HepG2 (cell line): ENCODE data around the gene SLC28A1. TPM values are rescaled to one million over a fixed set of nuclear protein-coding genes. Genes with fewer than 3 reads are reported as not detected.

Source experiments
- ATAC-seq: fragments of 200-7000 bp; cut with Tn5 transposase; 3 replicates; pipeline ENCODE4 v1.9.1; 2020; ENCODE audit warnings: mild to moderate bottlenecking, moderate library complexity
- BruUV-seq: library from RNA; stranded (reverse); fragments of 400-500 nt; replicated peaks from 2 replicates; lab custom pipeline; 2021; lab: Mats Ljungman, UMichigan
- CTCF ChIA-PET: fragments of 300-600 bp; formaldehyde crosslinking; extraction: SDS; loops from one replicate; lab custom pipeline; 2021; ENCODE audit warnings: low total read pairs, inconsistent platforms, low intra/inter-chr PET ratio; lab: Yijun Ruan, JAX
- POLR2A ChIA-PET: fragments of 350-600 bp; sonication (Branson Sonifier 250); formaldehyde crosslinking; loops from one replicate; lab custom pipeline; 2020; ENCODE audit warnings: antibody characterized with exemption, inconsistent platforms; lab: Yijun Ruan, JAX
- DNase-seq: peaks from one replicate; pipeline ENCODE4 v3.0.0-alpha.2; 2015; ENCODE audit warnings: low spot score
- FAIRE-seq: peaks from 3 replicates; lab custom pipeline; 2011; peaks lifted over from hg19 to GRCh38; lab: Jason Lieb, UNC
- H2AFZ ChIP-seq: one replicate; pipeline ENCODE4 v1.6.1; 2011; ENCODE audit warnings: low read length, inconsistent platforms
- H3K27ac ChIP-seq: fragments of 300-600 bp; 3 replicates; pipeline ENCODE4 v1.8.0; 2011; ENCODE audit warnings: mixed run types, mild to moderate bottlenecking, mixed read lengths, low read length, inconsistent platforms; ENCODE audit not compliant: insufficient read depth; ENCODE audit errors: extremely low read length
- H3K27me3 ChIP-seq, 2 experiments: fragments of 200-600 bp in 1 of 2; 2 replicates in 1 of 2; 3 replicates in 1 of 2; pipeline versions ENCODE4 v1.6.0 to v1.8.0; 2011; ENCODE audit warnings: low read length in 2 of 2, mild to moderate bottlenecking in 2 of 2, moderate library complexity in 2 of 2, inconsistent platforms in 1 of 2; ENCODE audit not compliant: insufficient read depth in 2 of 2, control insufficient read depth in 1 of 2
- H3K36me3 ChIP-seq, 2 experiments: fragments of 200-600 bp in 1 of 2; replicated peaks in 1 of 2; 2 replicates in 1 of 2; 3 replicates in 1 of 2; pipeline versions ENCODE4 v1.5.1 to v1.8.0; 2011; ENCODE audit warnings: low read length in 2 of 2, inconsistent platforms in 1 of 2; ENCODE audit not compliant: insufficient read depth in 2 of 2, control insufficient read depth in 1 of 2
- H3K4me1 ChIP-seq: 2 replicates; pipeline ENCODE4 v1.5.1; 2012; ENCODE audit warnings: low read length, inconsistent platforms; ENCODE audit not compliant: insufficient read depth
- H3K4me2 ChIP-seq: 2 replicates; pipeline ENCODE4 v1.6.0; 2011; ENCODE audit warnings: low read depth, low read length, inconsistent platforms
- H3K4me3 ChIP-seq, 3 experiments: fragments of 200-600 bp in 1 of 3; sonication (generic), shearing (Covaris generic) in 1 of 3; replicated peaks in 1 of 3; 2 replicates each; pipeline ENCODE4 v1.5.1; 2011 to 2016; ENCODE audit warnings: low read length in 3 of 3, inconsistent platforms in 2 of 3, low read depth in 2 of 3, mild to moderate bottlenecking in 2 of 3, control low read depth in 1 of 3, mixed read lengths in 1 of 3; ENCODE audit not compliant: insufficient read depth in 1 of 3
- H3K79me2 ChIP-seq: one replicate; pipeline ENCODE4 v1.6.1; 2011; ENCODE audit warnings: low read length, inconsistent platforms; ENCODE audit not compliant: insufficient read depth
- H3K9ac ChIP-seq: 2 replicates; pipeline ENCODE4 v1.6.0; 2011; ENCODE audit warnings: mild to moderate bottlenecking, low read depth, low read length, inconsistent platforms; ENCODE audit not compliant: insufficient read depth
- H3K9me3 ChIP-seq: 2 replicates; pipeline ENCODE4 v1.5.1; 2012; ENCODE audit warnings: mild to moderate bottlenecking, low read length
- H4K20me1 ChIP-seq: 2 replicates; pipeline ENCODE4 v1.6.0; 2011; ENCODE audit warnings: inconsistent platforms, mild to moderate bottlenecking, low read length, moderate library complexity; ENCODE audit not compliant: insufficient read depth
- ESRRA ChIP-seq: sonication (generic); formaldehyde crosslinking; IDR thresholded peaks from 2 replicates; pipeline ENCODE4 v1.5.1; 2020; ENCODE audit warnings: mild to moderate bottlenecking, low read depth, missing genetic modification reagents
- ETV5 ChIP-seq: IDR thresholded peaks from 2 replicates; pipeline ENCODE4 v1.6.1; 2018; ENCODE audit warnings: missing biosample characterization, missing genetic modification reagents, inconsistent platforms, borderline replicate concordance
- NFIB ChIP-seq: sonication (generic); formaldehyde crosslinking; IDR thresholded peaks from 2 replicates; pipeline ENCODE4 v1.9.0; 2021; ENCODE audit warnings: missing genetic modification reagents, mild to moderate bottlenecking, borderline replicate concordance
- NFRKB ChIP-seq: fragments of 450-650 bp; IDR thresholded peaks from 2 replicates; pipeline ENCODE4 v1.6.1; 2017
- RFXAP ChIP-seq: sonication (generic); formaldehyde crosslinking; IDR thresholded peaks from 2 replicates; pipeline ENCODE4 v1.4.0; 2020; ENCODE audit warnings: missing genetic modification reagents, borderline replicate concordance
- WGBS: methylation state at CpG from one replicate; pipeline ENCODE4 v1.1.6; 2017; ENCODE audit warnings: low lambda C conversion rate; 5-methylcytosine and 5-hydroxymethylcytosine counted together
- in situ Hi-C: cut with HindIII; loops from 2 replicates; pipeline ENCODE4 v1.10.0; 2017; ENCODE audit warnings: low pct_unique_long_range_greater_than_20kb; ENCODE audit not compliant: extremely low pct_ligation_motif_present
- intact Hi-C: fragments of 100-400 bp; cut with micrococcal nuclease; formaldehyde crosslinking; loops from one replicate; pipeline ENCODE4 v1.10.0; 2022; ENCODE audit not compliant: unreplicated experiment
- polyA plus RNA-seq, 8 experiments: library from polyadenylated mRNA; depleted of rRNA in 3 of 8; stranded (reverse) in 7 of 8; unstranded in 1 of 8; fragments of >200 nt; fragmentation: Illumina TruSeq in 4 of 8; extraction: Trizol in 4 of 8; gene quantifications; 2 replicates each; pipeline versions ENCODE4 v1.2.1 to v1.2.3, GENCODE V29; 2011 to 2016; ENCODE audit warnings: low read depth in 4 of 8, missing spikeins in 1 of 8, mixed read lengths in 1 of 8; ENCODE audit not compliant: insufficient read depth in 1 of 8
- total RNA-seq, 5 experiments: library from RNA; depleted of rRNA; stranded (reverse); fragments of >200 nt; fragmentation: Illumina TruSeq; extraction: Trizol; gene quantifications; 2 replicates each; pipeline ENCODE4 v1.2.3, GENCODE V29; 2016; ENCODE audit warnings: low read depth in 1 of 5
- TF ChIP-seq, protein P1 (sequence below): sonication (generic); formaldehyde crosslinking; IDR thresholded peaks from 2 replicates; pipeline ENCODE4 v1.4.0; 2020; ENCODE audit warnings: missing genetic modification reagents
- TF ChIP-seq, protein P2 (sequence below): sonication (generic); formaldehyde crosslinking; IDR thresholded peaks from 2 replicates; pipeline ENCODE4 v1.8.1; 2023; ENCODE audit warnings: mild to moderate bottlenecking, inconsistent platforms, moderate library complexity, missing genetic modification reagents, borderline replicate concordance
- TF ChIP-seq, protein P3 (sequence below): sonication (generic); formaldehyde crosslinking; IDR thresholded peaks from 2 replicates; pipeline ENCODE4 v1.4.0; 2020; ENCODE audit warnings: missing genetic modification reagents

Gene SLC28A1
- total and polyA plus RNA-seq, 2 of the 13 experiments (the other 11 are each of a cell fraction or from before 2014, with no cell fraction given), result 0.31 to 5.8 TPM

DNA sequence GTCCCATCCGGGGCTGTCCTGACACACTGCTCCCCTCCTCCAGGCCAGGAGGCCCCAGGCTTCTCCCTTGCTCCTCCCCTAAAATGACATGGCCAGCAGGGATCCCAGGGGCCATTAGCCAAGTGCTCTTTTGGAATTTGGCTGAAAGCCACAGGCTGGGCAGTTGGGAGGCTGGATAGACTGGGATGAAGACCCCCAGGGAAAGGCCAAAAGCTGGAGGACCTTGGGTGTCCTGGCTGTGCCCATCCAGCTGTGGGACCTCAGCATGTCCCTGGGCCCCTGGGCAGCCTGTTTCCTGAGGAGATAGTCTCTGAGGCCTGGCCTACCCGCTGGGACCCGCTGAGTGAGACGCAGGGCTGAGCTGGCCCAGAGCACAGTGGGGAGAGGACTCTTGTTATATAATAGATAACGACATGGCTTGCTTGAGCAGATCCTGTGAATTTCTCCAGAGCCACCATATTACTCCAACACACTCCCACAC is 91.4 kb downstream of the SLC28A1 start:
- H3K36me3 ChIP-seq, result no peaks in the 10 kb centered on the region
- FAIRE-seq (no peak), ATAC-seq (no peak), DNase-seq (no peak)
- no peaks in the 10 kb centered on the region for H3K79me2 ChIP-seq
- in situ Hi-C loops (no loop called here), intact Hi-C loops (no loop called here)
- H3K4me3 ChIP-seq, result no peak overlapping the region
- H3K9me3 ChIP-seq, result no peaks in the 10 kb centered on the region
- POLR2A ChIA-PET, result no interaction called here
- no peak overlapping the region for H3K27ac ChIP-seq
- H3K4me2 ChIP-seq, result no peak overlapping the region
- H3K4me1 ChIP-seq, result peaks cover 34% of the 10 kb centered on the region
- no peak overlapping the region for H2AFZ ChIP-seq
- H4K20me1 ChIP-seq, result no peaks in the 10 kb centered on the region
- CTCF ChIA-PET, result no interaction called here
- no TSS peak for BruUV-seq
- no peak overlapping the region for H3K9ac ChIP-seq
- peaks cover 5 to 35% of the 10 kb centered on the region in 2 experiments; a peak in 4 of 5 replicates for H3K27me3 ChIP-seq
- WGBS, result 40% methylated on average over 4 of the region's 5 CpGs
- no peak for TF ChIP-seq ETV5 (CRISPR knock-in tag)
- TF ChIP-seq, protein P1, sequence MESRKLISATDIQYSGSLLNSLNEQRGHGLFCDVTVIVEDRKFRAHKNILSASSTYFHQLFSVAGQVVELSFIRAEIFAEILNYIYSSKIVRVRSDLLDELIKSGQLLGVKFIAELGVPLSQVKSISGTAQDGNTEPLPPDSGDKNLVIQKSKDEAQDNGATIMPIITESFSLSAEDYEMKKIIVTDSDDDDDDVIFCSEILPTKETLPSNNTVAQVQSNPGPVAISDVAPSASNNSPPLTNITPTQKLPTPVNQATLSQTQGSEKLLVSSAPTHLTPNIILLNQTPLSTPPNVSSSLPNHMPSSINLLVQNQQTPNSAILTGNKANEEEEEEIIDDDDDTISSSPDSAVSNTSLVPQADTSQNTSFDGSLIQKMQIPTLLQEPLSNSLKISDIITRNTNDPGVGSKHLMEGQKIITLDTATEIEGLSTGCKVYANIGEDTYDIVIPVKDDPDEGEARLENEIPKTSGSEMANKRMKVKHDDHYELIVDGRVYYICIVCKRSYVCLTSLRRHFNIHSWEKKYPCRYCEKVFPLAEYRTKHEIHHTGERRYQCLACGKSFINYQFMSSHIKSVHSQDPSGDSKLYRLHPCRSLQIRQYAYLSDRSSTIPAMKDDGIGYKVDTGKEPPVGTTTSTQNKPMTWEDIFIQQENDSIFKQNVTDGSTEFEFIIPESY, result 0 out of 2 replicates have a peak, but pooled peaks have one; percentile 43
- TF ChIP-seq, all 625 proteins: peak for 1

DNA sequence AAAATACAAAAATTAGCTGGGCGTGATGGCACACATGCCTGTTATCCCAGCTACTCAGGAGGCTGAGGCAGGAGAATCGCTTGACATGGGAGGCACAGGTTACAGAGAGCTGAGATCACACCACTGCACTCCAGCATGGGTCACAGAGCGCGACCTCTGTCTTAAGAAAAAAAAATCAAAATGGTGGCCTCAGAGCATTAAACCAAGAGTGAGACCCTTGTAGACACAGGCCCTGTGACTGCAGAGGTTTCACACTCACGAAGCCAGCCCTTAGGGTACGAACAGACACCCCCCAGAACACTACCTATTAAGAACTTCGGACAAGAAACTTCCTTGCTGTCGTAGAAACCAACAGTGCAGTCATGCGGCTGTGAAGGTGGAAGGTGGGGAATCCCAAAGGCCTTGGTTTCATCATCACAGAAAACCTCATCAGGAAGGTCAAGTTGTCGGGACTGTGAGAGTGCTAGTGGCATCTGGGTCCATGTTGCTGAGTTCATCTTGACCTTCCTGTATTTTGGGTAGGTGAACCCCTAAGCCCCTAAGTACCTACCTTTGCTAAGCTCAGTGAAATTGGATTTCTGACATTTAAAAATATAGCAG is 92.4 kb downstream of the SLC28A1 start:
- Histone ChIP-seq H3K27ac (no peak overlapping the region), H3K4me2 (no peak overlapping the region), H3K79me2 (peaks cover 3% of the 10 kb centered on the region), H3K9me3 (no peaks in the 10 kb centered on the region), H3K27me3 (peaks cover 3 to 32% of the 10 kb centered on the region in 2 experiments; a peak in 4 of 5 replicates), H3K4me3 (no peak overlapping the region), H3K4me1 (peaks cover 34% of the 10 kb centered on the region), H3K9ac (no peak overlapping the region), H3K36me3 (no peaks in the 10 kb centered on the region), H4K20me1 (no peaks in the 10 kb centered on the region), H2AFZ (no peak overlapping the region)
- DNase-seq, result no peak
- ATAC-seq, result no peak
- no TSS peak for BruUV-seq
- in situ Hi-C loops (no loop called here), intact Hi-C loops (no loop called here)
- FAIRE-seq, result no peak
- ChIA-PET POLR2A (no interaction called here), CTCF (no interaction called here)
- 71% methylated on average over 10 of the region's 10 CpGs for WGBS
- TF ChIP-seq ESRRA, result no peak
- TF ChIP-seq, protein P2, sequence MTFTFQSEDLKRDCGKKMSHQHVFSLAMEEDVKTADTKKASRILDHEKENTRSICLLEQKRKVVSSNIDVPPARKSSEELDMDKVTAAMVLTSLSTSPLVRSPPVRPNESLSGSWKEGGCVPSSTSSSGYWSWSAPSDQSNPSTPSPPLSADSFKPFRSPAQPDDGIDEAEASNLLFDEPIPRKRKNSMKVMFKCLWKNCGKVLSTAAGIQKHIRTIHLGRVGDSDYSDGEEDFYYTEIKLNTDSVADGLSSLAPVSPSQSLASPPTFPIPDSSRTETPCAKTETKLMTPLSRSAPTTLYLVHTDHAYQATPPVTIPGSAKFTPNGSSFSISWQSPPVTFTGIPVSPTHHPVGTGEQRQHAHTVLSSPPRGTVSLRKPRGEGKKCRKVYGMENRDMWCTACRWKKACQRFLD, result no peak
- no peak for TF ChIP-seq NFRKB
- TF ChIP-seq, protein P3, sequence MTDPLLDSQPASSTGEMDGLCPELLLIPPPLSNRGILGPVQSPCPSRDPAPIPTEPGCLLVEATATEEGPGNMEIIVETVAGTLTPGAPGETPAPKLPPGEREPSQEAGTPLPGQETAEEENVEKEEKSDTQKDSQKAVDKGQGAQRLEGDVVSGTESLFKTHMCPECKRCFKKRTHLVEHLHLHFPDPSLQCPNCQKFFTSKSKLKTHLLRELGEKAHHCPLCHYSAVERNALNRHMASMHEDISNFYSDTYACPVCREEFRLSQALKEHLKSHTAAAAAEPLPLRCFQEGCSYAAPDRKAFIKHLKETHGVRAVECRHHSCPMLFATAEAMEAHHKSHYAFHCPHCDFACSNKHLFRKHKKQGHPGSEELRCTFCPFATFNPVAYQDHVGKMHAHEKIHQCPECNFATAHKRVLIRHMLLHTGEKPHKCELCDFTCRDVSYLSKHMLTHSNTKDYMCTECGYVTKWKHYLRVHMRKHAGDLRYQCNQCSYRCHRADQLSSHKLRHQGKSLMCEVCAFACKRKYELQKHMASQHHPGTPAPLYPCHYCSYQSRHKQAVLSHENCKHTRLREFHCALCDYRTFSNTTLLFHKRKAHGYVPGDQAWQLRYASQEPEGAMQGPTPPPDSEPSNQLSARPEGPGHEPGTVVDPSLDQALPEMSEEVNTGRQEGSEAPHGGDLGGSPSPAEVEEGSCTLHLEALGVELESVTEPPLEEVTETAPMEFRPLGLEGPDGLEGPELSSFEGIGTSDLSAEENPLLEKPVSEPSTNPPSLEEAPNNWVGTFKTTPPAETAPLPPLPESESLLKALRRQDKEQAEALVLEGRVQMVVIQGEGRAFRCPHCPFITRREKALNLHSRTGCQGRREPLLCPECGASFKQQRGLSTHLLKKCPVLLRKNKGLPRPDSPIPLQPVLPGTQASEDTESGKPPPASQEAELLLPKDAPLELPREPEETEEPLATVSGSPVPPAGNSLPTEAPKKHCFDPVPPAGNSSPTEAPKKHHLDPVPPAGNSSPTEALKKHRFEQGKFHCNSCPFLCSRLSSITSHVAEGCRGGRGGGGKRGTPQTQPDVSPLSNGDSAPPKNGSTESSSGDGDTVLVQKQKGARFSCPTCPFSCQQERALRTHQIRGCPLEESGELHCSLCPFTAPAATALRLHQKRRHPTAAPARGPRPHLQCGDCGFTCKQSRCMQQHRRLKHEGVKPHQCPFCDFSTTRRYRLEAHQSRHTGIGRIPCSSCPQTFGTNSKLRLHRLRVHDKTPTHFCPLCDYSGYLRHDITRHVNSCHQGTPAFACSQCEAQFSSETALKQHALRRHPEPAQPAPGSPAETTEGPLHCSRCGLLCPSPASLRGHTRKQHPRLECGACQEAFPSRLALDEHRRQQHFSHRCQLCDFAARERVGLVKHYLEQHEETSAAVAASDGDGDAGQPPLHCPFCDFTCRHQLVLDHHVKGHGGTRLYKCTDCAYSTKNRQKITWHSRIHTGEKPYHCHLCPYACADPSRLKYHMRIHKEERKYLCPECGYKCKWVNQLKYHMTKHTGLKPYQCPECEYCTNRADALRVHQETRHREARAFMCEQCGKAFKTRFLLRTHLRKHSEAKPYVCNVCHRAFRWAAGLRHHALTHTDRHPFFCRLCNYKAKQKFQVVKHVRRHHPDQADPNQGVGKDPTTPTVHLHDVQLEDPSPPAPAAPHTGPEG (CRISPR knock-in tag), result no peak
- no peak for TF ChIP-seq NFIB
- TF ChIP-seq RFXAP, result no peak
